DOHH2 (cell line): Measurements from ENCODE around the gene DCP1B.

Experiments
- H3F3A ChIP-seq: fragments of 200-600 bp; sonication (generic), shearing (Covaris generic); 2 replicates; pipeline ENCODE4 v1.6.0; 2016; ENCODE audit warnings: antibody characterized with exemption, mild to moderate bottlenecking; ENCODE audit not compliant: control insufficient read depth, insufficient read depth
- H3K27ac ChIP-seq: fragments of 200-600 bp; sonication (generic); 2 replicates; pipeline ENCODE4 v1.5.1; 2014; ENCODE audit warnings: low read depth, mild to moderate bottlenecking, low read length, moderate library complexity
- H3K27me3 ChIP-seq: fragments of 200-600 bp; sonication (generic); 2 replicates; pipeline ENCODE4 v1.6.1; 2014; ENCODE audit warnings: mild to moderate bottlenecking, low read length, mixed read lengths; ENCODE audit not compliant: control insufficient read depth
- H3K36me3 ChIP-seq: fragments of 200-600 bp; sonication (generic); 2 replicates; pipeline ENCODE4 v1.6.1; 2014; ENCODE audit warnings: mild to moderate bottlenecking, low read length, moderate library complexity, mixed read lengths; ENCODE audit not compliant: control insufficient read depth
- H3K4me1 ChIP-seq: fragments of 200-600 bp; sonication (generic); 2 replicates; pipeline ENCODE4 v1.6.1; 2014; ENCODE audit warnings: mild to moderate bottlenecking, low read length, mixed read lengths; ENCODE audit not compliant: control insufficient read depth
- H3K4me2 ChIP-seq: fragments of 200-600 bp; sonication (generic); 2 replicates; pipeline ENCODE4 v1.6.0; 2014; ENCODE audit warnings: mild to moderate bottlenecking, low read length, moderate library complexity
- H3K4me3 ChIP-seq: fragments of 200-600 bp; sonication (generic); 2 replicates; pipeline ENCODE4 v1.5.1; 2014; ENCODE audit warnings: mild to moderate bottlenecking, low read length, mixed read lengths
- H3K79me2 ChIP-seq: fragments of 200-600 bp; sonication (generic); 2 replicates; pipeline ENCODE4 v1.6.1; 2014; ENCODE audit warnings: mild to moderate bottlenecking, low read length, mixed read lengths; ENCODE audit not compliant: control insufficient read depth
- H3K9me2 ChIP-seq: fragments of 200-600 bp; sonication (generic); replicated peaks from 2 replicates; pipeline ENCODE4 v1.6.1; 2014; ENCODE audit warnings: mild to moderate bottlenecking, low read length, mixed read lengths; ENCODE audit not compliant: control insufficient read depth
- H3K9me3 ChIP-seq: fragments of 200-600 bp; sonication (generic); 2 replicates; pipeline ENCODE4 v1.6.1; 2014; ENCODE audit warnings: antibody characterized with exemption, low read length, mixed read lengths; ENCODE audit not compliant: control insufficient read depth, insufficient read depth
- H4K20me1 ChIP-seq: fragments of 200-600 bp; sonication (generic); 2 replicates; pipeline ENCODE4 v1.6.0; 2014; ENCODE audit warnings: low read depth, mild to moderate bottlenecking, antibody characterized with exemption, low read length, moderate library complexity; ENCODE audit not compliant: control insufficient read depth, insufficient read depth
- CTCF ChIP-seq: fragments of 200-600 bp; sonication (generic); IDR thresholded peaks from one replicate; pipeline ENCODE4 v1.5.1; 2014; ENCODE audit warnings: antibody characterized with exemption, mild to moderate bottlenecking, low read depth, low read length; ENCODE audit not compliant: poor library complexity, severe bottlenecking
- EZH2phosphoT487 ChIP-seq: fragments of 200-600 bp; sonication (generic); IDR thresholded peaks from 2 replicates; pipeline ENCODE4 v1.6.1; 2017; ENCODE audit warnings: borderline replicate concordance, mild to moderate bottlenecking, antibody characterized with exemption, low read length, moderate library complexity, mixed read lengths

The DCP1B gene

GRCh38 chr12:1977109-1977508, 27.1 kb downstream of the DCP1B start:
- TF ChIP-seq CTCF: no peak
- TF ChIP-seq EZH2phosphoT487: no peak
- Histone ChIP-seq H3F3A (no peaks in the 10 kb centered on the region), H3K27ac (no peak overlapping the region), H3K36me3 (no peaks in the 10 kb centered on the region), H3K9me3 (no peaks in the 10 kb centered on the region), H3K4me2 (no peak overlapping the region), H3K4me3 (no peak overlapping the region), H3K4me1 (no peaks in the 10 kb centered on the region), H4K20me1 (no peaks in the 10 kb centered on the region), H3K9me2 (no peaks in the 10 kb centered on the region), H3K27me3 (no peaks in the 10 kb centered on the region), H3K79me2 (no peaks in the 10 kb centered on the region)

GRCh38 chr12:1974812-1975211, 29.4 kb downstream of the DCP1B start:
- H3K9me3 ChIP-seq: no peaks in the 10 kb centered on the region
- TF ChIP-seq CTCF (no peak), EZH2phosphoT487 (no peak)
- H3K4me2 ChIP-seq: no peak overlapping the region
- H4K20me1 ChIP-seq: no peaks in the 10 kb centered on the region
- no peaks in the 10 kb centered on the region for H3F3A ChIP-seq
- no peaks in the 10 kb centered on the region for H3K36me3 ChIP-seq
- no peak overlapping the region for H3K4me3 ChIP-seq
- H3K79me2 ChIP-seq: no peaks in the 10 kb centered on the region
- H3K27me3 ChIP-seq: no peaks in the 10 kb centered on the region
- no peak overlapping the region for H3K27ac ChIP-seq
- H3K4me1 ChIP-seq: no peaks in the 10 kb centered on the region
- H3K9me2 ChIP-seq: no peaks in the 10 kb centered on the region

GRCh38 chr12:1972856-1973317, 31.4 kb downstream of the DCP1B start:
- Histone ChIP-seq H3K9me2 (no peaks in the 10 kb centered on the region), H3K27ac (no peak overlapping the region), H3K27me3 (no peaks in the 10 kb centered on the region), H3K36me3 (no peaks in the 10 kb centered on the region), H3K79me2 (no peaks in the 10 kb centered on the region), H4K20me1 (no peaks in the 10 kb centered on the region), H3K4me2 (no peak overlapping the region), H3K4me1 (no peaks in the 10 kb centered on the region), H3K9me3 (no peaks in the 10 kb centered on the region), H3F3A (no peaks in the 10 kb centered on the region), H3K4me3 (no peak overlapping the region)
- no peak for TF ChIP-seq EZH2phosphoT487
- no peak for TF ChIP-seq CTCF

GRCh38 chr12:1972260-1972659, 32.0 kb downstream of the DCP1B start:
- H4K20me1 ChIP-seq: no peaks in the 10 kb centered on the region
- no peak overlapping the region for H3K4me2 ChIP-seq
- no peak for TF ChIP-seq EZH2phosphoT487
- no peak for TF ChIP-seq CTCF
- H3K79me2 ChIP-seq: no peaks in the 10 kb centered on the region
- H3K4me3 ChIP-seq: no peak overlapping the region
- H3K4me1 ChIP-seq: no peaks in the 10 kb centered on the region
- no peaks in the 10 kb centered on the region for H3K27me3 ChIP-seq
- no peak overlapping the region for H3K27ac ChIP-seq
- H3K9me2 ChIP-seq: no peaks in the 10 kb centered on the region
- H3K9me3 ChIP-seq: no peaks in the 10 kb centered on the region
- no peaks in the 10 kb centered on the region for H3K36me3 ChIP-seq
- no peaks in the 10 kb centered on the region for H3F3A ChIP-seq
